Right lobe of liver (tissue), 4 donors: ENCODE data around the gene NCAPD2.

ENCODE experiments used
- CTCF ChIP-seq, 4 donors: fragments of 200-600 bp in 3 of 4; fragments of 450-650 bp in 1 of 4; IDR thresholded peaks; one replicate each; pipeline versions ENCODE4 v1.5.1 to v1.8.0; 2016 to 2022; ENCODE audit warnings: antibody characterized with exemption in 4 of 4, mild to moderate bottlenecking in 2 of 4
- POLR2A ChIP-seq: fragments of 450-650 bp; IDR thresholded peaks from one replicate; pipeline ENCODE4 v1.6.1; 2017; ENCODE audit warnings: antibody characterized with exemption, mild to moderate bottlenecking
- donor health status: DM: no; HTN: no; CAD: no.
- donor health status: DM: no; HTN: no; CAD: no.
- donor health status: DM: no; HTN: yes; CAD: no.

- TF ChIP-seq CTCF (IDR thresholded peaks at IDR 0.05): no peak
- no peak for TF ChIP-seq POLR2A
Observed at GRCh38 chr12:6444704-6445688, 48.9 kb upstream of the NCAPD2 start, which contains the start of gene CD27.
